Thyroid gland (tissue), 4 donors: ENCODE results near the gene PPIA. TPM values are rescaled to one million over a fixed set of nuclear protein-coding genes. Genes with fewer than 3 reads are reported as not detected.
"Not testable (repeated sequence)": the region's sequence is repeated elsewhere in the genome, so short reads cannot be mapped to it uniquely, and the experiment has no call there.

Experiments
- DNase-seq, 2 donors: peaks; one replicate each; pipeline ENCODE4 v3.0.0-alpha.2; 2019
- H3K27ac ChIP-seq, 3 donors: fragments of 200-600 bp; sonication (generic); 1 replicate in 2 of 3; 2 replicates in 1 of 3; pipeline ENCODE4 v1.5.1; 2016 to 2019; ENCODE audit warnings: mild to moderate bottlenecking in 1 of 3, moderate library complexity in 1 of 3
- H3K27me3 ChIP-seq: fragments of 200-600 bp; sonication (generic); one replicate; pipeline ENCODE4 v1.5.1; 2019
- H3K36me3 ChIP-seq, 2 donors: fragments of 200-600 bp; sonication (generic); one replicate each; pipeline ENCODE4 v1.5.1; 2016 to 2019
- H3K4me1 ChIP-seq, 2 donors: fragments of 200-600 bp; sonication (generic); one replicate each; pipeline ENCODE4 v1.5.1; 2017 to 2019
- H3K4me3 ChIP-seq, 3 donors: fragments of 200-600 bp; sonication (generic); replicated peaks in 1 of 3; 1 replicate in 2 of 3; 2 replicates in 1 of 3; pipeline ENCODE4 v1.5.1; 2016; ENCODE audit warnings: mild to moderate bottlenecking in 1 of 3
- H3K9me3 ChIP-seq: fragments of 200-600 bp; sonication (generic); one replicate; pipeline ENCODE4 v1.5.1; 2017
- CTCF ChIP-seq, 6 experiments: fragments of 200-600 bp in 3 of 6; fragments of 450-650 bp in 3 of 6; sonication (generic) in 3 of 6; IDR thresholded peaks; one replicate each; pipeline ENCODE4 v1.5.1; 2016 to 2019; ENCODE audit warnings: antibody characterized with exemption in 6 of 6, mild to moderate bottlenecking in 2 of 6, inconsistent platforms in 1 of 6, moderate library complexity in 1 of 6
- POLR2A ChIP-seq, 2 donors: fragments of 450-650 bp; IDR thresholded peaks; one replicate each; pipeline ENCODE4 v1.6.1; 2017; ENCODE audit warnings: antibody characterized with exemption in 2 of 2, mild to moderate bottlenecking in 2 of 2, moderate library complexity in 1 of 2
- whole genome bisulfite sequencing, 2 donors: methylation state at CpG; one replicate each; pipeline ENCODE4 v1.1.5; 2017; 5-methylcytosine and 5-hydroxymethylcytosine counted together
- intact Hi-C: fragments of 100-400 bp; cut with DNase I; formaldehyde crosslinking; loops from one replicate; pipeline ENCODE4 v1.15.1; 2023
- total RNA-seq, 4 donors: library from RNA; depleted of rRNA; stranded (reverse); fragments of >200 nt; gene quantifications; one replicate each; pipeline ENCODE4 v1.2.3, GENCODE V29; 2016

Gene PPIA
- total RNA-seq, 4 donors from 2014 or later = 1,021 to 2,051 (median 1,545) TPM

GRCh38 chr7:44823255-44823781 lies 26.8 kb downstream of the PPIA start:
- intact Hi-C loops = no loop called here
- Histone ChIP-seq H3K27me3 (no peaks in the 10 kb centered on the region), H3K4me3 (no peak overlapping the region), H3K4me1 (no peaks in the 10 kb centered on the region), H3K27ac (no peak overlapping the region), H3K9me3 (no peaks in the 10 kb centered on the region), H3K36me3 (peaks cover 0 to 5% of the 10 kb centered on the region in 2 donors)
- WGBS, 2 donors = 77 to 81% methylated on average over 5 of the region's 5 CpGs
- TF ChIP-seq CTCF (IDR thresholded peaks at IDR 0.05) = no peak
- TF ChIP-seq POLR2A (IDR thresholded peaks at IDR 0.05) = no peak
- DNase-seq = no peak

DNA sequence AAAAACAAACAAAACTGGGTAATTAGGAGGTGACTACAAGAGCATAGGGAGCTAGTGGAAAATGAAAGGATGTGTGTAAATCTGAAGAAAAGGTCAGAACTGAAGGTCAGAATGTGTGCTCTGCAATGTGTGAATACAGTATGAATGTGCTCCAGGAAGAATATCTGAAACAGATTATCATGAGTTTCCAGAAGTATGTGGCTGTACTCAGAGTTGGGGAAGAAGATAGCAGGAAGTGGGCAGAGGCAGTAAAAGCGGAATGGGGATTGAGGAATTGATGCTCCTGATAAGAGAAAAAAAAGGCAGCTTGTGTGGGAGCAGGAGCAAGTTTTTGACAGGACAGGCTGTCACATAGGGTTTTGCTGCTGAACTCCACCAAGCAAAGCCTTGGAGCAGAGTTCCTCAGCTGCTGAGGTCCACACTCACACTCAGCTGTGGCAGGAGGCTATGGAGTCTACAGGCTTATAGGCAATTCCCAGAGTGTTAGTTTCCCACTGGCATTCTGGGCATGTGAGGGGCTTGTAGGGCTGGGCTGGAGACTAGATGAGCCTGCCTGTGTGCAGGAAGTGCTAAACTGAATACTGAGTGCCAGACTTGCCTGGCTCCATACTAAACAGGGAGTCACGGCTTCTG lies 28.5 kb downstream of the PPIA start:
- H3K27ac ChIP-seq = no peak overlapping the region
- TF ChIP-seq POLR2A (IDR thresholded peaks at IDR 0.05) (no peak), CTCF (IDR thresholded peaks at IDR 0.05) (no peak)
- peaks cover 7 to 19% of the 10 kb centered on the region in 2 donors for H3K36me3 ChIP-seq
- no peaks in the 10 kb centered on the region for H3K9me3 ChIP-seq
- intact Hi-C loops = no loop called here
- WGBS, 2 donors = 90 to 92% methylated on average over 2 of the region's 2 CpGs
- H3K27me3 ChIP-seq = no peaks in the 10 kb centered on the region
- no peak overlapping the region for H3K4me3 ChIP-seq
- DNase-seq = no peak
- no peaks in the 10 kb centered on the region for H3K4me1 ChIP-seq

DNA sequence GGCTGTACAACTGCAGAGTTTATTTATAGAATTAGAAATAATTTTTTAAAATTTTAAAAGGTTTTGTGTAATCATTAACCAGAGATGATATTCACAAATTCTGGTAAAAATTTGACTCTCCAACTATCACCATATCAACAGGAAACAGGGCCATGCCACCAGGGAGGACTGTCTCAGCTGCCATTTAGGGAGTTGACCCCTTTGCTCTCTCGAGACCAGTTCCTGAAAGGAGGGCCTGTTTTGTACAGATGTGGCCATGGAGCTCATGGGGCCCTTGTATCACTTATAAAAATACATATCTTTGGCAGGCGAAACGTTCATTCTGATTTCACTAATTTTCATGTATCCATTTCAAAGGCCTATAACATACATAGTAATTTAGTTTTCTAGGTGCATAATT lies 31.1 kb downstream of the PPIA start:
- Histone ChIP-seq H3K36me3 (peaks cover 16 to 19% of the 10 kb centered on the region in 2 donors), H3K27me3 (no peaks in the 10 kb centered on the region), H3K27ac (no peak overlapping the region), H3K4me1 (no peaks in the 10 kb centered on the region), H3K4me3 (no peak overlapping the region), H3K9me3 (no peaks in the 10 kb centered on the region)
- no peak for TF ChIP-seq CTCF (IDR thresholded peaks at IDR 0.05)
- no peak for TF ChIP-seq POLR2A (IDR thresholded peaks at IDR 0.05)
- intact Hi-C loops = no loop called here
- WGBS, 2 donors = 86 to 92% methylated on average over 3 of the region's 3 CpGs
- no peak for DNase-seq

DNA sequence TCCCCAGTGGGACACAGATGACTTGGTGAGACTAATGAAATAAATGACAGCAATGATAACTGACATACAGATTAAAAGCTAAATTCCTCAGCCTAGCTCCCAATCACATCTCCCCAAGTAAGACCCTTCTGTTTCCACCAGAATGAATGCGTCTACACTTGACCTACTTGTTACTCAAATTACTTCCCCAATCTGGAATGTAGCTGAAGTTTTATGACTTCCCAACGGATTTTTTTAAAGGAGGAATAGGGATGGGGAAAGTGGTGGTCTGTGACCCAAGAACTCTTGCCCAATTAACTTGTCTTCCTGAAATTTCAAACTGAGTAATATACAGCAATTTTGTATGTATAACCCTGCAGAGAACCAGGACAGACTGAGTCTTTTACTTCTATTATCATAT lies 42.3 kb downstream of the PPIA start:
- Histone ChIP-seq H3K9me3 (no peaks in the 10 kb centered on the region), H3K4me1 (no peaks in the 10 kb centered on the region), H3K27me3 (no peaks in the 10 kb centered on the region), H3K4me3 (no peak overlapping the region), H3K27ac (no peak overlapping the region), H3K36me3 (peaks cover 13 to 32% of the 10 kb centered on the region in 2 donors)
- intact Hi-C loops = no loop called here
- WGBS, 2 donors = 63 to 73% methylated on average over 2 of the region's 2 CpGs
- TF ChIP-seq POLR2A (IDR thresholded peaks at IDR 0.05) = no peak
- no peak for TF ChIP-seq CTCF (IDR thresholded peaks at IDR 0.05)
- DNase-seq = no peak

GRCh38 chr7:44842675-44843074 lies 46.2 kb downstream of the PPIA start:
- Histone ChIP-seq H3K4me1 (peaks cover 7 to 11% of the 10 kb centered on the region in 2 donors), H3K36me3 (peaks cover 0 to 15% of the 10 kb centered on the region in 2 donors)
- H3K27ac ChIP-seq, H3K4me3 ChIP-seq, H3K9me3 ChIP-seq, intact Hi-C loops, H3K27me3 ChIP-seq, DNase-seq: not testable (repeated sequence)
- WGBS, 2 donors = 91 to 92% methylated on average over 8 of the region's 8 CpGs

DNA sequence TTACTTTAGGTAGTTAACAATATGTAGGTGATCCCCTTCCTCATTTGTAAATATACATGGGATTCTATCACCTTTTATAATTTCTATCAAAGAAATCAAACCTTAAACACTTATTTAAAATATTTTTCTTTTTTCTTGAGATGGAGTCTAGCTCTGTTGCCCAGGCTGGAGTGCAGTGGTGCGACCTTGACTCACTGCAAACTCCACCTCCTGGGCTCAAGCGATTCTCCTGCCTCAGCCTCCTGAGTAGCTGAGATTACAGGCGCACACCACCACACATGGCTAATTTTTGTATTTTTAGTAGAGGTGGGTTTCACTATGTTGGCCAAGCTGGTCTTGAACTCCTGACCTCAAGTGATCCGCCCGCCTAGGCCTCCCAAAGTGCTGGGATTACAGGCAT lies 47.0 kb downstream of the PPIA start:
- intact Hi-C loops, DNase-seq, H3K27me3 ChIP-seq, H3K9me3 ChIP-seq, H3K4me3 ChIP-seq, H3K27ac ChIP-seq: not testable (repeated sequence)
- Histone ChIP-seq H3K36me3 (peaks cover 0 to 15% of the 10 kb centered on the region in 2 donors), H3K4me1 (peaks cover 7 to 11% of the 10 kb centered on the region in 2 donors)
- WGBS, 2 donors = 97 to 98% methylated on average over 5 of the region's 5 CpGs
